HG02970 (cell line): Measurements from ENCODE around the gene ZNF652.
"Not testable (repeated sequence)": the region's sequence is repeated elsewhere in the genome, so short reads cannot be mapped to it uniquely, and the experiment has no call there.

ENCODE experiments used
- ATAC-seq: cut with Tn5 transposase; IDR thresholded peaks from one replicate; pipeline ENCODE4 v1.9.1; 2021; ENCODE audit warnings: mild to moderate bottlenecking, moderate library complexity, moderate number of reproducible peaks; ENCODE audit not compliant: unreplicated experiment, low FRiP score

Gene ZNF652

GRCh38 chr17:49277638-49278037 lies 84.4 kb downstream of the ZNF652 start:
- no peak for ATAC-seq

GRCh38 chr17:49275981-49276380 lies 86.1 kb downstream of the ZNF652 start:
- ATAC-seq, result not testable (repeated sequence)

GRCh38 chr17:49269356-49269755 lies 92.7 kb downstream of the ZNF652 start:
- ATAC-seq, result no peak

GRCh38 chr17:49267912-49268311 lies 94.1 kb downstream of the ZNF652 start:
- no peak for ATAC-seq

DNA sequence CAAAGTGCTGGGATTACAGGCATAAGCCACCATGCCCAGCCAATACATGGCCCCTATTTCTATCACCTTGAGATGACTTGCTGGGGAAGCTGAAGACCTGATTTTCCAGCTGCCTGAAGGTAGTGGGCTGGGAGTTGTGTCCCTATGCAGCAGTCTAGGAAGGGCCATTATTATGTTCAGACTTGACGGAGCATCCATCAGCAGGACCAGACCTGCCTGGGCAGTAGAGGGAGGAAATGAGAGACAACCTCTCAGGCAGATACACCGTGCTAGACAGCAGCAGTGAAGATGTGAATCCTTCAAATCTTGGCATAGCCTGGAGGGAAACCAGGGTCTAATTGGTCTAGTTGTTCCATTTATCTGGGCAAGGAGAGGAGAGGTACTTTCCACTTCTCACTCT lies 95.8 kb downstream of the ZNF652 start:
- no peak for ATAC-seq

GRCh38 chr17:49261540-49261939 lies 100.5 kb downstream of the ZNF652 start:
- ATAC-seq, result not testable (repeated sequence)

DNA sequence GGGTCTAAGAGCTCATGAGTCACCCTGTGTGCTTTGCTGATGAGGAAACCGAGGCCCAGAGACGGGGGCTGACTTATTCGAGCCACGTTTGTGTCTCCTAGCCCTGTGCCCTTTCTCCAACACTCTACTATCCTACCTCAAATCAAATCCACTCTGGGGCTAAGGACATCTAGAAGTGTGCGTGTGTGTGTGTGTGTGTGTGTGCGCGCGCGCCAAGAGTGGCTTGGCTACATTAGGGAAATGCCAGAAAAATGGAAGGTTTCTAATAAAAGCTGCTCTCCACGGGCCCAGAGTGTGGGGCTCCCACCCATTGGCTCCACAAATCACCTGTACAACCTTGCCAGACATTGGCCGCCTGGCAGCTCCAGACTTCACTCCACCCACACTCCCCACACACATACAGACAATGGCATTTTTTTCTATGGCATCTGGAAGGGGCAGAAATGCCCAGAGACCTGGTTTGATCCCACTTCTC lies 101.2 kb downstream of the ZNF652 start:
- ATAC-seq, result no peak

- no peak for ATAC-seq
Measured at GRCh38 chr17:49260011-49260816, 101.8 kb downstream of the ZNF652 start.

- no peak for ATAC-seq
Measured at GRCh38 chr17:49259663-49260010, 102.4 kb downstream of the ZNF652 start.

GRCh38 chr17:49258394-49258793 lies 103.7 kb downstream of the ZNF652 start:
- no peak for ATAC-seq

DNA sequence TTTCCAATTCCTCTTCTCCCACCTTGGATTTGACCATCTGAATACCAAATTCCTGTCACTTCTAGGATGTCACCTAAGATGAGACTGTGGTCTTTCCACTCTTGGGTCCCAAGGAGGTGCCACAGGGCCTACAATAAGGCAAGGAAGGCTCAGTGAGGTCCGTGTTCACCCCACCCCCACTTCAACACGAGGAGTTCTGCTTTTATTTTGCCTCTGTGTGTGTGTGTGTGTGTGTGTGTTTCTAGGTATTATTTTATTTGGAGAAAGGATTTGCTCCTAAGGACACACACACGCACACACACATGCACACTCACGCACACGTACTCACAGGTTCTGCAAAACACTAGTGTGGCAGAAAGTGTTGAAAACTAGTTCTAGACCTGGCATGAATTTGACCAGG lies 106.9 kb downstream of the ZNF652 start:
- ATAC-seq, result no peak

DNA sequence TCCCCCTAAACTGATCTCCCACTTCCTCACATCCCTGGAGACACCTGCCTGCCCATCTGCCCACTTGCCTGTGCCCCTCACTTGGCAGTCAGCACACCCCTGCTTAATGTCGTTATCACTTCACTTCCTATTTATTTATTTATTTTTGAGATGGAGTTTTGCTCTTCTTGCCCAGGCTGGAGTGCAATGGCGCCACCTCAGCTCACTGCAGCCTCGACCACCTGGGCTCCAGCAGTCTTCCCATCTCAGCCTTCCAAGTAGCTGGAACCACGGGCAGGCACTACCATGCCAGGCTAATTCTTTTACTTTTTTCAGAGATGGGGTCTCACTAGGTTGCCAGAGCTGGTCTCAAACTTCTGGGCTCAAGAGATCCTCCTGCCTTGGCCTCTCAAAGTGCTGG lies 108.0 kb downstream of the ZNF652 start:
- ATAC-seq, result no peak

DNA sequence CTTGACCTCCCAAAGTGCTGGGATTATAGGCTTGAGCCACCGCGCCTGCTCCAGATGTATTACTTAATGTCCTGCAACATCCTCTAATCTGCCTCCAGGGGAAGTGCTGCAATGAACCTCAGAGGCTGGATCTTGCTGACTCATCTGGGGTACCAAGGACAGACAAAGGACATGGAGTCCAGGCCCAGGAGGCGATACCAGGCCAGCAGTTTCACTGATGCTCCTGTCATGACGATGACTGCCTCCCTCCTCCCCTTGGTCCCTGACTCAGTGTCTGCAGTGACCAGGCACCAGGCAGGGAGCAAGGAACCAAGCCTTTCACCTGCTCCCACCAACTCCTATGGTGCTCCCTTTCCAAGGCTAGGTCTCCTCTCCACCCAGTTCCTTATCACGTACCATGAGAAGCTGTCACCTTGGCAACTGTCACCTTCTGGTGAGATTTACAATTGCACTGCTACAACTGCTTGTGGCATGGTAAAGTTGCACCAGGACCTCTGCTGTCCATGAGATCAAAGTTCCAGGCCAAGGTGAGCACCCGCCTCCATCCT lies 109.8 kb downstream of the ZNF652 start:
- ATAC-seq, result no peak

DNA sequence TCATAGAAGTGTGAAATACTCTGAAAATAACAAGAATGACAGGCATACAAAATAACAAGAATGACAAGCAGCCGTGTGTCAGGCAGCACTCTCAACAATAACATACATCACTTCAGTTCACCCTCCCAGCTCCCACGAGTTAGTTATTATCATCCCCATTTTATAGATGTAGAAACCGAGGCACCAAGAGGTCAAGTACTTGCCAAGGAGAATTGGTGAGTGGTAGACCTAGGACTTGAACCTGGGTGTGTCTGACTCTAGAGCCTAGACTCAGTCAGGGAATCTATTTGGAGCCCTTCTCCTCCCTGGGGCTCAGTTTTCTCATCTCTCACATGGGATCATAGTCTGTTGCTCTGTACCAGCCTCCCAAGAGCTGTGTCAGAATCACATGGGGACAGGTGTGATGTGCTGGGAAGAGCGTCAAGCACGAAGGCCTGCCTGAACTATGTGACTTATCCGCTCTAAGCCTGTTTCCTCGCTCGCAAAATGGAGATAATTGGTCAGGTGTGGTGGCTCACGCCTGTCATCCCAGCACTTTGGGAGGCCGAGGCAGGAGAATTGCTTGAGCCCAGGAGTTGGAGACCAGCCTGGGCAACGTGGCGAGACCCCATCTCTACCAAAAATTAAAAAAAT lies 112.0 kb downstream of the ZNF652 start:
- no peak for ATAC-seq

- no peak for ATAC-seq
Measured at GRCh38 chr17:49249292-49249794, 112.7 kb downstream of the ZNF652 start.

GRCh38 chr17:49247944-49248343 lies 114.1 kb downstream of the ZNF652 start:
- ATAC-seq, result no peak

DNA sequence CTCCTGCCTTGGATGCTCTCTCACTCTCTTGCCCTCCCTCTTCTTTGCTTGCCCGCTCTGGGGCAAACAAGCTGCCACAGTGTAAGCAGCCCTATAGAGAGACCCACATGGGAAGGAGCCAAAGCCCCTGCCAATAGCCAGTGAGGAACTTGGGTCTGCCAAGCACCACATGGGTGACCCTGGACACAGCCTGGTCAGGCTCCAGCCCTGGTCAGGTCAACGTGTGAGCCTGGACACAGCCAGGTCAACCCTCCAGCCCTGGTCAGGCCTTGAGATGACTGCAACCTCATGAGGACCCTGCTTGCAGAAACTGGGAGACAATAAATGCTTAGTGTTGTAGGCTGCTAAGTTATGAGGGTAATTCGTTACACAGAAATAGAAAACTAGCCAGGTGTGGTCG lies 117.2 kb downstream of the ZNF652 start:
- no peak for ATAC-seq
